Measurements from ENCODE around the gene CFL1. TPM values are rescaled to one million over a fixed set of nuclear protein-coding genes. Genes with fewer than 3 reads are reported as not detected.
A peak's percentile ranks its signal among the peaks of the same experiment; 100 is the strongest.

Gene CFL1
- total RNA-seq, 1 experiment from 2014 or later: 611 TPM

GRCh38 chr11:65896034-65896999, 38.3 kb upstream of the CFL1 start:
- no peak for DNase-seq (ENCODE audit: unreplicated experiment)
- intact Hi-C loops (cut with micrococcal nuclease): no loop called here
- Mint-ChIP-seq H3K27me3 (ENCODE audit: insufficient read depth, unreplicated experiment) (no peaks in the 10 kb centered on the region), H3K27ac (ENCODE audit: low read depth, unreplicated experiment) (peak overlapping the region; percentile 89), H3K36me3 (ENCODE audit: insufficient read depth, unreplicated experiment) (peaks cover 55% of the 10 kb centered on the region), H3K9me3 (ENCODE audit: unreplicated experiment) (no peaks in the 10 kb centered on the region), H3K4me3 (ENCODE audit: unreplicated experiment) (peak overlapping the region; percentile 96), H3K4me1 (ENCODE audit: insufficient read depth, unreplicated experiment) (peaks cover 38% of the 10 kb centered on the region)
- CTCF ChIA-PET: interaction anchor here (0.6 to 4.3 kb wide), 6 partner anchors 8 to 323 kb away, joined by 3 to 55 read pairs (median 3); partner anchors contain the start of gene FIBP
- no TSS peak for BruUV-seq (replicated peaks)
- POLR2A ChIA-PET: interaction anchor here (0.6 to 6.4 kb wide), 14 partner anchors 7 to 1120 kb away, joined by 3 to 222 read pairs (median 4); partner anchors contain the start of genes CCDC85B, CFL1 and FIBP
- TF ChIP-seq CTCF (IDR thresholded peaks at IDR 0.05; ENCODE audit: unreplicated experiment): no peak

GRCh38 chr11:65895482-65895981, 37.6 kb upstream of the CFL1 start:
- H3K27ac Mint-ChIP-seq (ENCODE audit: low read depth, unreplicated experiment): peak overlapping the region; percentile 89
- POLR2A ChIA-PET: interaction anchor here (0.9 to 3.6 kb wide), 5 partner anchors 21 to 37 kb away, joined by 3 to 14 read pairs (median 3); no protein-coding TSS in a partner anchor
- H3K36me3 Mint-ChIP-seq (ENCODE audit: insufficient read depth, unreplicated experiment): peaks cover 63% of the 10 kb centered on the region
- no TSS peak for BruUV-seq (replicated peaks)
- TF ChIP-seq CTCF (IDR thresholded peaks at IDR 0.05; ENCODE audit: unreplicated experiment): no peak
- DNase-seq (ENCODE audit: unreplicated experiment): no peak
- no peak overlapping the region for H3K4me3 Mint-ChIP-seq (ENCODE audit: unreplicated experiment)
- intact Hi-C loops (cut with micrococcal nuclease): no loop called here
- H3K27me3 Mint-ChIP-seq (ENCODE audit: insufficient read depth, unreplicated experiment): no peaks in the 10 kb centered on the region
- CTCF ChIA-PET: interaction anchor here (1.0 to 4.3 kb wide), 4 partner anchors 10 to 127 kb away, joined by 3 to 55 read pairs (median 3); no protein-coding TSS in a partner anchor
- H3K4me1 Mint-ChIP-seq (ENCODE audit: insufficient read depth, unreplicated experiment): peaks cover 35% of the 10 kb centered on the region
- H3K9me3 Mint-ChIP-seq (ENCODE audit: unreplicated experiment): no peaks in the 10 kb centered on the region

- Mint-ChIP-seq H3K4me3 (ENCODE audit: unreplicated experiment) (no peak overlapping the region), H3K36me3 (ENCODE audit: insufficient read depth, unreplicated experiment) (peaks cover 69% of the 10 kb centered on the region), H3K27ac (ENCODE audit: low read depth, unreplicated experiment) (peak overlapping the region; percentile 23), H3K4me1 (ENCODE audit: insufficient read depth, unreplicated experiment) (peaks cover 48% of the 10 kb centered on the region), H3K27me3 (ENCODE audit: insufficient read depth, unreplicated experiment) (no peaks in the 10 kb centered on the region), H3K9me3 (ENCODE audit: unreplicated experiment) (no peaks in the 10 kb centered on the region)
- no peak for TF ChIP-seq CTCF (IDR thresholded peaks at IDR 0.05; ENCODE audit: unreplicated experiment)
- no TSS peak for BruUV-seq (replicated peaks)
- ChIA-PET POLR2A (interaction anchor here (0.6 to 3.6 kb wide), 5 partner anchors 18 to 176 kb away, joined by 3 to 14 read pairs (median 3); no protein-coding TSS in a partner anchor), CTCF (interaction anchor here (0.6 to 1.6 kb wide), 5 partner anchors 9 to 243 kb away, joined by 3 to 6 read pairs (median 4); no protein-coding TSS in a partner anchor)
- intact Hi-C loops (cut with micrococcal nuclease): no loop called here
- no peak for DNase-seq (ENCODE audit: unreplicated experiment)
These were observed 36.1 kb upstream of the CFL1 start for GRCh38 chr11:65894034-65894591.
